Measurements from ENCODE around the gene CHTF18.
A peak's percentile ranks its signal among the peaks of the same experiment; 100 is the strongest.

The CHTF18 gene

GRCh38 chr16:776824-777223 is 11.6 kb upstream of the CHTF18 start:
- no peak for DNase-seq

- no peak for DNase-seq
These were observed 10.6 kb upstream of the CHTF18 start for GRCh38 chr16:777826-778225.

GRCh38 chr16:778447-778846 is 10.0 kb upstream of the CHTF18 start:
- no peak for DNase-seq

GRCh38 chr16:778909-779527 is 9.4 kb upstream of the CHTF18 start:
- DNase-seq: no peak

- DNase-seq: no peak
These were observed 8.9 kb upstream of the CHTF18 start for GRCh38 chr16:779561-779960.

GRCh38 chr16:780296-780695 is 8.1 kb upstream of the CHTF18 start:
- no peak for DNase-seq

- no peak for DNase-seq
These were observed 6.9 kb upstream of the CHTF18 start for GRCh38 chr16:781346-782010.

GRCh38 chr16:782258-782657 is 6.2 kb upstream of the CHTF18 start:
- DNase-seq: no peak

- no peak for DNase-seq
These were observed 5.5 kb upstream of the CHTF18 start for GRCh38 chr16:782766-783403.

- no peak for DNase-seq
These were observed 4.8 kb upstream of the CHTF18 start for GRCh38 chr16:783404-784161.

GRCh38 chr16:784431-784830 is 4.0 kb upstream of the CHTF18 start:
- no peak for DNase-seq

GRCh38 chr16:785563-786535 is 2.6 kb upstream of the CHTF18 start:
- DNase-seq: peak; percentile 93

GRCh38 chr16:787321-787966 is 976 bp upstream of the CHTF18 start:
- no peak for DNase-seq

GRCh38 chr16:787978-788398 is 432 bp upstream of the CHTF18 start, which contains the start of gene RPUSD1:
TSS of gene RPUSD1 (minus strand) at chr16:788381. CDS start at chr16:787737, 644 bp downstream.
- DNase-seq: no peak

GRCh38 chr16:789191-789850 is 901 bp downstream of the CHTF18 start:
- DNase-seq: no peak

- no peak for DNase-seq
These were observed 1.7 kb downstream of the CHTF18 start for GRCh38 chr16:790086-790485.

GRCh38 chr16:791131-791530 is 2.7 kb downstream of the CHTF18 start:
- DNase-seq: no peak

- DNase-seq: no peak
These were observed 4.0 kb downstream of the CHTF18 start for GRCh38 chr16:792221-792995.

- no peak for DNase-seq
These were observed 5.0 kb downstream of the CHTF18 start for GRCh38 chr16:793414-793813.

GRCh38 chr16:794091-794822 is 5.8 kb downstream of the CHTF18 start:
- DNase-seq: no peak

All from activated CD8-positive, alpha-beta memory T cell treated with anti-CD3 and anti-CD28 coated beads, Interleukin-2, amount 50 U/mL, for 48 hours (primary cell).